T-cell (primary cell): ENCODE results near the gene PHF20. TPM values are rescaled to one million over a fixed set of nuclear protein-coding genes. Genes with fewer than 3 reads are reported as not detected.
"Not testable (repeated sequence)": the region's sequence is repeated elsewhere in the genome, so short reads cannot be mapped to it uniquely, and the experiment has no call there.

Experiments used
- ATAC-seq, 4 experiments: fragments of 200-7000 bp in 3 of 4; fragments of 150-1000 bp in 1 of 4; cut with Tn5 transposase; replicated peaks in 1 of 4; 1 replicate in 3 of 4; 2 replicates in 1 of 4; pipeline ENCODE4 v1.10.0; 2021; ENCODE audit warnings: moderate library complexity in 3 of 4, mild to moderate bottlenecking in 2 of 4, moderate number of reproducible peaks in 1 of 4
- CTCF ChIA-PET, 2 donors: fragments of 300-600 bp; sonication (Branson Sonifier 250); formaldehyde crosslinking; loops; one replicate each; lab custom pipeline; 2022; ENCODE audit warnings: antibody characterized with exemption in 2 of 2; lab: Charles Lee
- POLR2A ChIA-PET, 2 donors: fragments of 300-600 bp; sonication (Branson Sonifier 250); formaldehyde crosslinking; loops; one replicate each; lab custom pipeline; 2022; ENCODE audit warnings: antibody characterized with exemption in 2 of 2; lab: Charles Lee
- DNase-seq, 35 experiments: peaks; one replicate each; pipeline versions ENCODE4 v3.0.0 to v3.0.0-alpha.2; 2013 to 2023
- H3K27ac ChIP-seq: one replicate; pipeline ENCODE4 v1.5.1; 2013; ENCODE audit warnings: low read length
- H3K27me3 ChIP-seq, 2 experiments: replicated peaks in 1 of 2; 1 replicate in 1 of 2; 2 replicates in 1 of 2; pipeline versions ENCODE4 v1.6.1 to v1.7.0; 2013; ENCODE audit warnings: low read length in 1 of 2, mixed read lengths in 1 of 2; ENCODE audit not compliant: control insufficient read depth in 2 of 2, insufficient read depth in 2 of 2; ENCODE audit errors: extremely low read depth in 1 of 2
- H3K36me3 ChIP-seq, 2 donors: 1 replicate in 1 of 2; 2 replicates in 1 of 2; pipeline versions ENCODE4 v1.6.1 to v1.7.0; 2013; ENCODE audit warnings: low read length in 1 of 2; ENCODE audit not compliant: control insufficient read depth in 2 of 2, insufficient read depth in 1 of 2; ENCODE audit errors: extremely low read depth in 1 of 2
- H3K4me1 ChIP-seq, 2 experiments: 1 replicate in 1 of 2; 2 replicates in 1 of 2; pipeline versions ENCODE4 v1.6.1 to v1.7.0; 2013; ENCODE audit warnings: low read length in 2 of 2, mixed read lengths in 1 of 2; ENCODE audit not compliant: insufficient read depth in 2 of 2, control insufficient read depth in 1 of 2; ENCODE audit errors: extremely low read depth in 1 of 2
- H3K4me3 ChIP-seq, 2 donors: 1 replicate in 1 of 2; 2 replicates in 1 of 2; pipeline versions ENCODE4 v1.5.1 to v1.7.0; 2013; ENCODE audit warnings: mild to moderate bottlenecking in 2 of 2, low read length in 1 of 2, moderate library complexity in 1 of 2; ENCODE audit not compliant: control insufficient read depth in 1 of 2; ENCODE audit errors: extremely low read depth in 1 of 2
- H3K9me3 ChIP-seq: 2 replicates; pipeline ENCODE4 v1.7.0; 2013
- H3K27ac Mint-ChIP-seq, 2 donors: one replicate each; pipeline ENCODE4 v1.8.0; 2020 to 2021; ENCODE audit warnings: mild to moderate bottlenecking in 2 of 2, mixed read lengths in 2 of 2
- H3K27me3 Mint-ChIP-seq, 2 donors: one replicate each; pipeline ENCODE4 v1.8.0; 2021 to 2022; ENCODE audit warnings: mixed read lengths in 2 of 2
- H3K36me3 Mint-ChIP-seq: one replicate; pipeline ENCODE4 v1.8.0; 2021; ENCODE audit warnings: mixed read lengths
- H3K4me1 Mint-ChIP-seq, 3 donors: one replicate each; pipeline ENCODE4 v1.8.0; 2020 to 2022; ENCODE audit warnings: mixed read lengths in 3 of 3, mild to moderate bottlenecking in 1 of 3
- H3K4me3 Mint-ChIP-seq, 3 donors: one replicate each; pipeline ENCODE4 v1.8.0; 2020 to 2022; ENCODE audit warnings: mild to moderate bottlenecking in 3 of 3, mixed read lengths in 3 of 3, moderate library complexity in 3 of 3
- H3K9me3 Mint-ChIP-seq, 3 donors: one replicate each; pipeline ENCODE4 v1.8.0; 2020 to 2022; ENCODE audit warnings: mixed read lengths in 3 of 3
- WGBS: methylation state at CpG from one replicate; pipeline ENCODE4 v1.1.5; 2013; ENCODE audit warnings: missing lambda C conversion rate; ENCODE audit not compliant: insufficient coverage; 5-methylcytosine and 5-hydroxymethylcytosine counted together
- total RNA-seq, 35 experiments: library from RNA in 6 of 35; stranded (reverse) in 6 of 35; fragments of 120-200 nt in 1 of 35; gene quantifications; one replicate each; pipeline versions ENCODE4 v1.2.1 to v1.2.4 and lab custom pipeline; 2013 to 2026

The PHF20 gene
- total RNA-seq, 5 donors from 2014 or later (not counting 1 experiment from before 2014, with no cell fraction given): 67.8 to 174 (median 68.9) TPM

DNA sequence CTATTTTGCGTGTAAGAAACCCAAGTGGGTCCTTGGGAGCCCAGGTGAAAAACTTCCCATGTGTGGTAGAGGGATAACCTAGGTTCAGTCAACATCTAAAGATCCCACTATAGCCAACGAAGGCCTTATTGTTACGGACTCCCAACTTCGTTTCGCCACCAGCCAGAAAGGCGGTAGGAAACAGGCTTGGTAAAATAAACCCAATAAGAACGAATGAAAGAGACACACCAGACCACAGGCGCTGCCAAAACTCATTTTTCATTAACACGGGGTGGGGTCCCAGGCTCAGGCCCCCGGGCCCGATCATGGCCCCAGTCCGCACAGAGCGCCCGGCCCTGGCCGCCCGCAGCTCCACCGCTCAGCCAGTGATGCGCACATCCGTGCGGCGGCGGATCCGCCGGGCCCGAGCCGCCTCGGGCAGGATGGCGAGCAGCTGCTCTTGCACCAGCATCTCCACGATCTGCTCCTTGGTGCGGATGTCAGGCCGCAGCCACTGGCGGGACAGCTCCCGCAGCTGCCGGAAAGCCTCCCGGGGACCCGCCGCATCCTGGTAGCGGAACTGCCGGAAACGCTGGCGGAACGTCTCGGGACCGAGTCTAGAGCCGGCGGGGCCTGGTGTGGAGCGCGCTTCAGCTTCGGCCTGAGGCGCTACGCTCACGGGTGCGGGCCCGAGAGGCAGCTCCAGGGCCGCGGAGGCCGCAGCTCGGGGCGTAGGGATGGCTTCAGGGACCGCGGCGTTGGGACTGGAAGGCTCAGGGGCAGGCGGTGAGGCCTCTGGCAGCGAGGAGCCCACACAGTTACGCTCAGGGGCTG is 181.8 kb downstream of the PHF20 start:
- Mint-ChIP-seq H3K27me3 (no peaks in the 10 kb centered on the region), H3K4me1 (peaks cover 20 to 26% (median 21%) of the 10 kb centered on the region in 3 donors), H3K27ac (peak overlapping the region; percentile 99 to 100), H3K4me3 (peak overlapping the region; percentile 95 to 99 (median 99)), H3K36me3 (peaks cover under 1% of the 10 kb centered on the region), H3K9me3 (no peaks in the 10 kb centered on the region)
- under 1% methylated on average over 60 of the region's 65 CpGs for WGBS
- POLR2A ChIA-PET: interaction anchor here (0.6 to 1.6 kb wide), 12 partner anchors 10 to 1192 kb away, joined by 3 to 6 read pairs (median 3); partner anchors contain the start of genes PHF20 (in 1 of the 2), RBM39 (in 1 of the 2) and SPAG4 (in 1 of the 2)
- H3K4me1 ChIP-seq: peaks cover 14 to 29% of the 10 kb centered on the region in 2 experiments
- H3K27me3 ChIP-seq: no peaks in the 10 kb centered on the region
- DNase-seq (peak; percentile 39 to 77 (median 64)), ATAC-seq (peak; percentile 29 to 43 (median 42))
- peaks cover 0 to 7% of the 10 kb centered on the region in 2 donors for H3K36me3 ChIP-seq
- peak overlapping the region; percentile 98 for H3K27ac ChIP-seq
- H3K9me3 ChIP-seq: no peaks in the 10 kb centered on the region
- CTCF ChIA-PET: interaction anchor here (0.6 to 2.4 kb wide), 18 partner anchors 11 to 1142 kb away, joined by 3 to 16 read pairs (median 4); partner anchors contain the start of genes CEP250 (in 1 of the 2), PHF20 (in 1 of the 2), RBL1 (in 1 of the 2) and RBM39 (in 1 of the 2)
- peak overlapping the region; percentile 82 to 87 for H3K4me3 ChIP-seq

DNA sequence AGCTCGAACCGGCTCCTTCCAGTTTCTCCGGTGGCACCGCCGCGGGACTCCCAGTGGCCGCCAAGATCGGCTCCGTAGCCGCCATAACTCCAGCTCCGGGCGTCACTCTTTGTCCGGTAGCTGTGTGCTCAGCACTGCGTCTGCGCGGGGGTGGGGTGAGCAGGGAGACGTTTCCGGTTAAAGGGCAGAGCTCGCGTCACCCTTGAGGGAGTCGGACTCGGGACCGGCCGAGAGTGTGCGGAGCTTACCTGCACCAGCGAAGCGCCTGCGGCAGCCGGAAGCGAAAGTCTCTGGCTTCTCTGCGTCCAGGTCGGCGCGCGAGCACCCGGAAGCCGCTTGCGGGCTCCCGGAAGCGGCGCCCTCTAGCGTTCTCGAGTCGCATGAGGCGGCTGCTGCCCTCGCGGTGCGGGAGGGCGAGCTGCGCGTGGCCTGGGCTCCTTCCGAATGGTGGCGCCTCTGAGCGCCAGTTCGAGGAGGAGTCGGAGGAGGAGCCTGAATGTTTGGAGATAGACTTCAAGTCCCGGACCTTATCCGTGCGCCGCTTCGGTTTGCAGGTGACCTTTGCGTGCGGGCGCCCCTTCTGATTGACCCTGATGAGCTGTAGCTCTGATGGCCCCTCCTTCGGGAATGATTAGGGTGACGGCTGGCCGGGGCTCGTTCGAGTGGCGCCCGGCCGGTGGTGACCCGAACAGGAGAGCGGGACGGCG is 182.5 kb downstream of the PHF20 start, which contains the start of gene SCAND1:
TSS of gene SCAND1 (minus strand) at position 303 of the 707 bp plus-strand sequence. CDS start at position 85, 218 bp downstream.
- DNase-seq (peak; percentile 91 to 99 (median 95)), ATAC-seq (peak; percentile 86 to 91 (median 88))
- Mint-ChIP-seq H3K9me3 (peaks cover 0 to 3% (median 0%) of the 10 kb centered on the region in 3 donors), H3K27me3 (no peaks in the 10 kb centered on the region), H3K4me3 (peak within 1 kb of the TSS; percentile 95 to 99 (median 99)), H3K4me1 (peaks cover 20 to 23% (median 21%) of the 10 kb centered on the region in 3 donors), H3K36me3 (no peaks in the 10 kb centered on the region), H3K27ac (peak within 1 kb of the TSS; percentile 99 to 100)
- CTCF ChIA-PET: interaction anchor here (0.5 to 2.4 kb wide), 20 partner anchors 12 to 1141 kb away, joined by 3 to 16 read pairs (median 4); partner anchors contain the start of genes CEP250 (in 1 of the 2), PHF20 (in 1 of the 2), RBL1 (in 1 of the 2) and RBM39 (in 1 of the 2)
- Histone ChIP-seq H3K27me3 (no peaks in the 10 kb centered on the region), H3K4me3 (peak within 1 kb of the TSS; percentile 82 to 87), H3K27ac (peak within 1 kb of the TSS; percentile 98), H3K36me3 (peaks cover 0 to 2% of the 10 kb centered on the region in 2 donors), H3K4me1 (peaks cover 14 to 29% of the 10 kb centered on the region in 2 experiments), H3K9me3 (no peaks in the 10 kb centered on the region)
- POLR2A ChIA-PET: interaction anchor here (0.5 to 1.7 kb wide), 11 partner anchors 11 to 1842 kb away, joined by 3 to 6 read pairs (median 4); partner anchors contain the start of genes EIF2S2 (in 1 of the 2), PHF20 (in 1 of the 2), RBM39 (in 1 of the 2) and SPAG4 (in 1 of the 2)
- under 1% methylated on average over 76 of the region's 76 CpGs for WGBS

DNA sequence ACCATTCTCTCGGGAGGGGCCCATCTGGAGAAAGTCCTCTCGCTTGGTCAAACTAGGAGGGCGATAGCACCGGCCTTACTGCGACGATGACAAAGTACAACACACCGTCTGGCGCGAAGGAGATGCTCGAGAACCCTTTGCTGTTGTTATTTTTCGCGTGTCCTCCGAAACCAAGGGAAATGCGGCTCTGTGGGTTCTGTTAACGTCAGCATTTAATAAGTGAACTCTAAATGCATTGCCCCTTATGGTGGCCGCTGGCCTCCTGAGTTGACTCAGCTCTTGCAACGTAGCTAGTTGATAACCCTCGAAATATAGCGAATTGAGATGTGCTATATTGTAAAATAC is 183.1 kb downstream of the PHF20 start:
- Histone ChIP-seq H3K4me1 (peaks cover 14 to 29% of the 10 kb centered on the region in 2 experiments), H3K27me3 (no peaks in the 10 kb centered on the region), H3K36me3 (no peaks in the 10 kb centered on the region), H3K27ac (peak overlapping the region; percentile 92), H3K9me3 (no peaks in the 10 kb centered on the region), H3K4me3 (peak overlapping the region; percentile 82 to 87)
- DNase-seq: peak in 31 of 35 experiments; percentile 6 to 69 (median 45)
- Mint-ChIP-seq H3K9me3 (peaks cover 0 to 6% (median 0%) of the 10 kb centered on the region in 3 donors), H3K4me1 (peaks cover 20 to 23% (median 21%) of the 10 kb centered on the region in 3 donors), H3K27ac (peak overlapping the region; percentile 99 to 100), H3K27me3 (no peaks in the 10 kb centered on the region), H3K4me3 (peak overlapping the region; percentile 95 to 99 (median 99)), H3K36me3 (no peaks in the 10 kb centered on the region)
- ChIA-PET POLR2A (interaction anchor here in 1 of 2 donors (0.7 to 1.7 kb wide), 5 partner anchors 16 to 213 kb away, joined by 3 to 5 read pairs (median 4); partner anchors contain the start of genes PHF20 and RBM39), CTCF (interaction anchor here (0.7 to 2.4 kb wide), 9 partner anchors 12 to 1140 kb away, joined by 3 to 16 read pairs (median 4); partner anchors contain the start of genes CEP250 (in 1 of the 2), PHF20 (in 1 of the 2) and RBL1 (in 1 of the 2))
- ATAC-seq: peak in 2 of 4 experiments; percentile 1 to 2
- WGBS: 1% methylated on average over 15 of the region's 19 CpGs

DNA sequence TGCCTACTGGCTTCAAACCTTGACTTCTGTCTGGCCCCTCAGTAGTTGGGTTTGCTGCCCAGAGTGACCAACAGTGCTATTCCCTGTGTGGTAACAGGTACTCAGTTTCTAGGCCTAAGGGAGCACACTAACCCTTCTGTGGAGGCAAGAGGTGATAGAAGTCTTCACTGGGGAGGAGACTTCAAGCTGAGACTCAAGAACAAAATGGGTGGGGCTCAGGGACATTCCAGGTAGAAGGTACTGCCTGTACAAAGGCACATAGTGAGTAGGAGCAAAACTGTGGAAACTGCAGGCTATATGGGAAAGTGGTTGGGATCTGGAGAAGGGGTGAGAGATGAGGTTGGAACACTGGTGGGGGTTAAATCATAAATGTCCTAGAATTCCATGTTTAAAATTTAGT is 184.8 kb downstream of the PHF20 start:
- CTCF ChIA-PET: no interaction called here
- Histone ChIP-seq H3K36me3 (no peaks in the 10 kb centered on the region), H3K27me3 (peaks cover 0 to under 1% of the 10 kb centered on the region in 2 experiments), H3K4me1 (peaks cover 14 to 29% of the 10 kb centered on the region in 2 experiments), H3K9me3 (no peaks in the 10 kb centered on the region), H3K4me3 (no peak overlapping the region), H3K27ac (no peak overlapping the region)
- ATAC-seq (no peak), DNase-seq (no peak)
- Mint-ChIP-seq H3K4me1 (peaks cover 18 to 20% (median 20%) of the 10 kb centered on the region in 3 donors), H3K27me3 (no peaks in the 10 kb centered on the region), H3K4me3 (peak overlapping the region in 2 of 3 donors; percentile 17 to 25), H3K9me3 (peaks cover 0 to 6% (median 0%) of the 10 kb centered on the region in 3 donors), H3K27ac (no peak overlapping the region), H3K36me3 (no peaks in the 10 kb centered on the region)
- POLR2A ChIA-PET: no interaction called here

DNA sequence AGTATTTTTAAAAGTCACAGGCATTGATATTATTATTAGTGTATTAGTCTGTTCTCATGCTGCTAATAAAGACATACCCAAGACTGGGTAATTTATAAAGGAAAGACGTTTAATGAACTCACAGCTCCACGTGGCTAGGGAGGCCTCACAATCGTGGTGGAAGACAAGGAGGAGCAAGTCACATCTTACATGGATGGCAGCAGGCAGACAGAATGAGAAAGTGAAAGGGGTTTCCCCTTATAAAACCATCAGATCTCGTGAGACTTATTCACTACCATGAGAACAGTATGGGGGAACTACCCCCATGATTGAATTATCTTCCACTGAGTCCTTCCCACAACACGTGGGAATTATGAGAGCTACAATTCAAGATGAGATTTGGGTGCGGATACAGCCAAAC is 187.5 kb downstream of the PHF20 start:
- no CpG with 5 or more reads among the region's 6 CpGs for WGBS
- H3K9me3 ChIP-seq, H3K36me3 Mint-ChIP-seq, H3K27me3 ChIP-seq, H3K27ac Mint-ChIP-seq, ATAC-seq, DNase-seq, POLR2A ChIA-PET, H3K36me3 ChIP-seq, H3K27ac ChIP-seq, CTCF ChIA-PET, H3K4me1 Mint-ChIP-seq, H3K4me3 ChIP-seq, H3K4me3 Mint-ChIP-seq, H3K9me3 Mint-ChIP-seq, H3K27me3 Mint-ChIP-seq: not testable (repeated sequence)
- H3K4me1 ChIP-seq: peaks cover 7 to 10% of the 10 kb centered on the region in 2 experiments
